Parathyroid adenoma (tissue), 2 donors: Measurements from ENCODE around the gene BEST3.

ENCODE experiments used
- H2AFZ ChIP-seq: fragments of 300-600 bp; sonication (generic); one replicate; pipeline ENCODE4 v1.7.0; 2017; ENCODE audit warnings: antibody characterized with exemption, mild to moderate bottlenecking
- H3K27ac ChIP-seq: fragments of 300-600 bp; sonication (generic); one replicate; pipeline ENCODE4 v1.7.0; 2017
- H3K27me3 ChIP-seq: fragments of 300-600 bp; sonication (generic); one replicate; pipeline ENCODE4 v1.7.0; 2017; ENCODE audit warnings: low read length; ENCODE audit not compliant: control insufficient read depth, insufficient read depth
- H3K36me3 ChIP-seq: fragments of 300-600 bp; sonication (generic); one replicate; pipeline ENCODE4 v1.7.0; 2017; ENCODE audit warnings: low read length; ENCODE audit not compliant: control insufficient read depth, insufficient read depth
- H3K4me1 ChIP-seq: fragments of 300-600 bp; sonication (generic); one replicate; pipeline ENCODE4 v1.7.0; 2017; ENCODE audit warnings: control low read depth
- H3K4me2 ChIP-seq: fragments of 300-600 bp; sonication (generic); one replicate; pipeline ENCODE4 v1.7.0; 2017; ENCODE audit warnings: low read length
- H3K4me3 ChIP-seq: fragments of 300-600 bp; sonication (generic); one replicate; pipeline ENCODE4 v1.7.0; 2017; ENCODE audit warnings: low read depth, low read length
- H3K79me2 ChIP-seq: fragments of 300-600 bp; sonication (generic); one replicate; pipeline ENCODE4 v1.7.0; 2017; ENCODE audit warnings: control low read depth
- H3K9ac ChIP-seq: fragments of 300-600 bp; sonication (generic); one replicate; pipeline ENCODE4 v1.7.0; 2017; ENCODE audit warnings: mild to moderate bottlenecking
- H3K9me3 ChIP-seq: fragments of 300-600 bp; sonication (generic); one replicate; pipeline ENCODE4 v1.7.0; 2017; ENCODE audit warnings: low read length; ENCODE audit not compliant: control insufficient read depth
- TF ChIP-seq, protein P1 (sequence below): fragments of 300-600 bp; sonication (generic); IDR thresholded peaks from one replicate; pipeline ENCODE4 v1.7.0; 2017; ENCODE audit warnings: antibody characterized with exemption, mild to moderate bottlenecking
- donor health status: primary hyperparathyroidism.

Gene BEST3

GRCh38 chr12:69657376-69658137, 41.5 kb downstream of the BEST3 start:
- Histone ChIP-seq H3K79me2 (no peaks in the 10 kb centered on the region), H3K4me2 (peak overlapping the region; percentile 32), H3K9ac (no peak overlapping the region), H3K36me3 (no peaks in the 10 kb centered on the region), H3K9me3 (no peaks in the 10 kb centered on the region), H2AFZ (peak overlapping the region; percentile 73), H3K4me1 (peaks cover 3% of the 10 kb centered on the region), H3K27me3 (no peaks in the 10 kb centered on the region), H3K4me3 (no peak overlapping the region), H3K27ac (no peak overlapping the region)
- TF ChIP-seq, protein P1, sequence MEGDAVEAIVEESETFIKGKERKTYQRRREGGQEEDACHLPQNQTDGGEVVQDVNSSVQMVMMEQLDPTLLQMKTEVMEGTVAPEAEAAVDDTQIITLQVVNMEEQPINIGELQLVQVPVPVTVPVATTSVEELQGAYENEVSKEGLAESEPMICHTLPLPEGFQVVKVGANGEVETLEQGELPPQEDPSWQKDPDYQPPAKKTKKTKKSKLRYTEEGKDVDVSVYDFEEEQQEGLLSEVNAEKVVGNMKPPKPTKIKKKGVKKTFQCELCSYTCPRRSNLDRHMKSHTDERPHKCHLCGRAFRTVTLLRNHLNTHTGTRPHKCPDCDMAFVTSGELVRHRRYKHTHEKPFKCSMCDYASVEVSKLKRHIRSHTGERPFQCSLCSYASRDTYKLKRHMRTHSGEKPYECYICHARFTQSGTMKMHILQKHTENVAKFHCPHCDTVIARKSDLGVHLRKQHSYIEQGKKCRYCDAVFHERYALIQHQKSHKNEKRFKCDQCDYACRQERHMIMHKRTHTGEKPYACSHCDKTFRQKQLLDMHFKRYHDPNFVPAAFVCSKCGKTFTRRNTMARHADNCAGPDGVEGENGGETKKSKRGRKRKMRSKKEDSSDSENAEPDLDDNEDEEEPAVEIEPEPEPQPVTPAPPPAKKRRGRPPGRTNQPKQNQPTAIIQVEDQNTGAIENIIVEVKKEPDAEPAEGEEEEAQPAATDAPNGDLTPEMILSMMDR: no peak

DNA sequence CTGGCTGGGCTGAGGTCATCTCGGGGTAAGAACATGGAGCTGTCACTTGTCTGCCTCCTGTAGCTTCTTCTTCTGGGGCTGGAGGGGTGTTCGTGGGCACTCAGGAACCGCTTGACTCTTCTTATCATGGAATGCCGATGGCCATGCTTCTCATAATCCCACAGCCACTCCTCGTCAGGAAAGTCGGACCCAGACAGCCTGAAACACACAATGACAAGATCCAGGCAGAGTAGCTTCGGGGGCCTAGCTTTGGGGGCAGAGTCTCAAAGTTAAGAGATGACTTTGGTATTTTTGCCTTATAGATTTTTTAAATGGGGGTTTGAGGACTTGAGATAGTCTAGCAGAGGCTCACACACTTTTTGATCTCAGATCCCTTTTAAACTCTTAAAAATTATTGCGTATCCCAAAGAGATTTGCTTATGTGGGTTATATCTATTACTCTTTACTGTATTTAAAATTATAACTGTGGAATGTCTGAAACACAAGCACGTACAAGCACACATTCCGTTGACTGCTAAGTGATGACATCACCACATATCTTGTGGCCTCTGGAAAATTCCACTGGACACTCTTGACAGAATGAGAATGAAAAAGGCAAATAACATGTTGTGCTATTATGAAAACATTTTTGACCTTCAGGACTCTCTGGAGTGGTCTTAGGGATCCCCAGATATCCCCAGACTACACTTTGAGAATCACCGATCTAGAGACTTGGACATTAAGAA, 43.3 kb downstream of the BEST3 start:
- Histone ChIP-seq H3K4me3 (no peak overlapping the region), H3K36me3 (no peaks in the 10 kb centered on the region), H3K27me3 (no peaks in the 10 kb centered on the region), H3K27ac (no peak overlapping the region), H3K4me1 (peaks cover 3% of the 10 kb centered on the region), H3K9me3 (no peaks in the 10 kb centered on the region), H2AFZ (no peak overlapping the region), H3K4me2 (no peak overlapping the region), H3K79me2 (no peaks in the 10 kb centered on the region), H3K9ac (no peak overlapping the region)
- TF ChIP-seq, protein P1: no peak

DNA sequence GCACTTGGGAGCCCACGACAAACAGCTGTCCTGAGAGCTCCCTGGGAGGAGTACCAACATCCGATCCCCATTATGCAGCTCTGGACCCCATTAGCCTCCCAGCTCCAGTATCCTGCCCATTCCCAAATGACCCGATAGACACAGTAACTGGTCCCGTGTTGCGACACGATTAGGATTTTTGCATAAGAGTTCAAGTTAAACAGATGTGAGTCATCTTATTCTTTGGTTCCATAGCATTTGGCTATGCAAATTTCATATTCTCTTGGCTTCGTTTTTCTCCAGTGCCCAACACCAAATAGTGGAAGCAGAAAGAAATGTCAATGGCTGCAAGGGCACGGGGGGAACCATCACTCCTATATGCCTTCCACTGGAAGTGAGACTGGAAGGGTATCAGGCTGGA, 45.4 kb downstream of the BEST3 start:
- Histone ChIP-seq H3K4me2 (no peak overlapping the region), H3K4me1 (peaks cover 3% of the 10 kb centered on the region), H3K4me3 (no peak overlapping the region), H3K27me3 (no peaks in the 10 kb centered on the region), H3K9ac (no peak overlapping the region), H3K79me2 (no peaks in the 10 kb centered on the region), H2AFZ (no peak overlapping the region), H3K36me3 (no peaks in the 10 kb centered on the region), H3K9me3 (no peaks in the 10 kb centered on the region), H3K27ac (no peak overlapping the region)
- TF ChIP-seq, protein P1: no peak

DNA sequence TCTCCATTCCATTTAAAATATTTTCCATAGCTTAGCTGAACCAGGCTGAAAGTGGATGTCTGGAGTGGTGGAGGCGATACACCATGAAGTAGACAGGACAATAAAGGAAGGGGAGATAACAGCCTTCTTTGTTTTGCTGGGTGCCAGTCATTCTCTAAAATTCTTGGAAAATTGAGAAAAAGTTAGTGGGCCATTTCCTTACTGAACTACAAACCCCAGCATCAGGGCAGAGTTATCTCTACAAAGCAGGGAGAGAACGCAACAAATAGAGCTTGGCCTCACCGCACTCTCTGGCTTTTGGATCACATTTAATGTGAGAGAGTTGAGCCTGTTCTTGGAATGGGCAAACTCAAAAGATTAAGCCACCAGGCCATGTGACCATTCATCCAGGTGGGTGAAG, 47.2 kb downstream of the BEST3 start:
- Histone ChIP-seq H3K79me2 (no peaks in the 10 kb centered on the region), H3K36me3 (no peaks in the 10 kb centered on the region), H3K9ac (no peak overlapping the region), H3K9me3 (no peaks in the 10 kb centered on the region), H3K27ac (no peak overlapping the region), H3K4me3 (no peak overlapping the region), H3K27me3 (no peaks in the 10 kb centered on the region), H3K4me1 (no peaks in the 10 kb centered on the region), H3K4me2 (no peak overlapping the region), H2AFZ (no peak overlapping the region)
- TF ChIP-seq, protein P1: no peak
